Astrocyte of the cerebellum (primary cell): ENCODE data around the gene FBLIM1.
A peak's percentile ranks its signal among the peaks of the same experiment; 100 is the strongest.
"Not testable (repeated sequence)": the region's sequence is repeated elsewhere in the genome, so short reads cannot be mapped to it uniquely, and the experiment has no call there.

ENCODE experiments used
- DNase-seq: peaks from one replicate; pipeline ENCODE4 v3.0.0-alpha.2; 2011; ENCODE audit warnings: low read depth
- H3K4me3 ChIP-seq: 2 replicates; pipeline ENCODE4 v1.5.1; 2011; ENCODE audit warnings: mild to moderate bottlenecking, low read depth, low read length, moderate library complexity
- CTCF ChIP-seq: IDR thresholded peaks from 2 replicates; pipeline ENCODE4 v1.5.1; 2012; ENCODE audit warnings: low read length, low read depth, moderate library complexity, mild to moderate bottlenecking; ENCODE audit errors: missing control alignments
- in situ Hi-C: cut with HindIII; loops from 2 replicates; pipeline ENCODE4 v1.10.0; 2017; ENCODE audit warnings: low sequenced_read_pairs

The FBLIM1 gene

GRCh38 chr1:15799928-15800835 is 41.6 kb downstream of the FBLIM1 start:
- no peak for DNase-seq
- in situ Hi-C loops = no loop called here
- H3K4me3 ChIP-seq = no peak overlapping the region
- TF ChIP-seq CTCF = no peak

GRCh38 chr1:15802234-15802965 is 43.8 kb downstream of the FBLIM1 start:
- TF ChIP-seq CTCF = no peak
- no peak for DNase-seq
- no peak overlapping the region for H3K4me3 ChIP-seq
- in situ Hi-C loops = no loop called here

- no peak overlapping the region for H3K4me3 ChIP-seq
- in situ Hi-C loops = no loop called here
- DNase-seq = no peak
- peak; percentile 49 for TF ChIP-seq CTCF
These were observed 44.8 kb downstream of the FBLIM1 start for GRCh38 chr1:15803380-15803779.

- in situ Hi-C loops = no loop called here
- TF ChIP-seq CTCF = no peak
- no peak for DNase-seq
- no peak overlapping the region for H3K4me3 ChIP-seq
These were observed 45.5 kb downstream of the FBLIM1 start for GRCh38 chr1:15804060-15804459.

- no peak for DNase-seq
- no peak overlapping the region for H3K4me3 ChIP-seq
- TF ChIP-seq CTCF = no peak
- in situ Hi-C loops = no loop called here
These were observed 48.5 kb downstream of the FBLIM1 start for GRCh38 chr1:15807121-15807520.

- DNase-seq, in situ Hi-C loops, H3K4me3 ChIP-seq: not testable (repeated sequence)
These were observed 49.0 kb downstream of the FBLIM1 start, which contains the start of gene UQCRHL for GRCh38 chr1:15807549-15807948. TSS of gene UQCRHL (minus strand) at chr1:15807649. CDS start at chr1:15807649, 0 bp downstream.

- DNase-seq = no peak
- TF ChIP-seq CTCF = no peak
- in situ Hi-C loops = no loop called here
- no peak overlapping the region for H3K4me3 ChIP-seq
These were observed 50.4 kb downstream of the FBLIM1 start for GRCh38 chr1:15808955-15809354.
